HuH-7.5 (cell line): ENCODE results near the gene CITED2.

Experiments
- DNase-seq: peaks from one replicate; pipeline ENCODE4 v3.0.0; 2011; ENCODE audit warnings: low spot score

The CITED2 gene

DNA sequence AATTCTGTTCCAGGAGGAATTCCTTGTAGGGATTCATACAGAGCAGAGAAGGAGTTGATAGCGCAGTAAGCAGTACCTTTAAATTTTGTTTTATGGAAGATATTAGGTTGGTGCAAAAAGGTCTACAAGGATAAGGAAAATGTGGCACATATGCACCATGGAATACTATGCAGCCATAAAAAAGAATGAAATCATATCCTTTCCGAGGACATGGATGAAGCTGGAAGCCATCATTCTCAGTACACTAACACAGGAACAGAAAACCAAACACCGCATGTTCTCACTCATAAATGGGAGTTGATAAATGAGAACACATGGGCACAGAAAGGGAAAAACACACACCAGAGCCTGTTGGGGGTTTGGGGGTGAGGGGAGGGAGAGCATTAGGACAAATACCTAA is 45.2 kb downstream of the CITED2 start:
- DNase-seq = no peak

DNA sequence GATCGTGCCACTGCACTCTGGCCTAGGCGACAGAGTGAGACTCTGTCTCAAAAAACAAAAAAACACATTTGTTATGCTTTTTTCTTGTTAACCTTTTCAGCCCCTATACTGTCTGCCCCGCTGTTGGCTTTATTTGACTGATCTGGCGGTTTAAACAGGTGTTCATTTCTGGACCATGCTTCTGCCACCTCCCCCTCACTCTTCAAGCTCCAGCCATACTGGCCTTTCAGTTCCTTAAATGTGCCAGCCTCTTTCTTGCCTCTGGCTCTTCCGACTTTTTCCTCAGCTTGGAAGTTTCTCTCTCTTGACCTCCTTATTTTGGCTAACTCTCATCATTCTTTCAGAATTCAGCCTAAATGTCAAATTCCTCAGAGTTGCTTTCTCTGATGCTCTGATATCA is 47.4 kb downstream of the CITED2 start:
- no peak for DNase-seq

DNA sequence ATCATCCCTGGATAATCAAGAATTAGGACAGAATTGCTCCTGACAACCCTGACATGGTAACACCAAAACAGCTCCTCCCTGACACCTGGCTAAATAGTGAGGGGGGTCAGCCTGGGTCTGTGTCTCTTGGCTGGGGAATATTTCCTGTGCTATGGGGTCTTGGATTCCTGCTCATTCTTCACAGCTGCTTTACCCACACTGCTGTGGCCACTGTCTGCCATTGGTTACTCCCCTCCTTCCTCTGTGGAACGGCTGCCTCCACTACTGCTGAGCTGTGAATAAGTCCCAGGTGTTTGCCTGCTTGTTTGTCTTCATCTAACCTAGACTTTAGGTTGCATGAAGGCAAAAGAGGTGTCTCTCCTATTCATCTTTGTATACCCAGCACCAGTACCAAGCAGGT is 48.8 kb downstream of the CITED2 start:
- DNase-seq = no peak

DNA sequence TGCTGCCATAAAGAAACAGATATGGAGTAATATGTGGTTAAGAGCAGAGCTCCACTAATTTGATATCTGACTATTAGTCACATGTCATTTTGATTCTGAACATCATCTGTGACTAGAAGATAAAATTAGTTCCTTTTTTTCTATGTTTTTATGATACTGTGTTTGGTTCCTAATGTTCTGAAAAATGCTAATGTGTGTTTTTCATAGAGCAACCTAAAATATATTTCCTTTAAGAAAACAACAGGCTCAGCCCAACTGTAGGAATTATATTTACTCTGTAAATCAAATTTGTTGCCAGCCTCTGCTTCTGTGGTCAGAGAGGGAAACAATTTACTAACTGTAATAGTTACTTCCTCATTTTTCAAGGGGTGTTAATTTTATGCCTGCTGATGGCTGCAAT is 49.3 kb downstream of the CITED2 start:
- DNase-seq = no peak

DNA sequence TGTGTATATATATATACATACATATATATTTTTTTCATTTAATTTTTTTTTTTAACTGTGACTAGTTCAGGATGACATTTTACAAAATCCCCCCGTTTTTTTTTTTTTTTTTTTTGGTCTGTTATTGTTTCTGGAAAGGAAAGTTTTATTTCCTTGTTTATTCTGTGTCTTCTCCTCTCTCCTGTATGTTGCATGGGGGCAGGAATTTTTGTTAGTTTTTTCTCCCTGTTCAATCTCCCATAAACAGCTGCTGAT is 50.2 kb downstream of the CITED2 start:
- no peak for DNase-seq

DNA sequence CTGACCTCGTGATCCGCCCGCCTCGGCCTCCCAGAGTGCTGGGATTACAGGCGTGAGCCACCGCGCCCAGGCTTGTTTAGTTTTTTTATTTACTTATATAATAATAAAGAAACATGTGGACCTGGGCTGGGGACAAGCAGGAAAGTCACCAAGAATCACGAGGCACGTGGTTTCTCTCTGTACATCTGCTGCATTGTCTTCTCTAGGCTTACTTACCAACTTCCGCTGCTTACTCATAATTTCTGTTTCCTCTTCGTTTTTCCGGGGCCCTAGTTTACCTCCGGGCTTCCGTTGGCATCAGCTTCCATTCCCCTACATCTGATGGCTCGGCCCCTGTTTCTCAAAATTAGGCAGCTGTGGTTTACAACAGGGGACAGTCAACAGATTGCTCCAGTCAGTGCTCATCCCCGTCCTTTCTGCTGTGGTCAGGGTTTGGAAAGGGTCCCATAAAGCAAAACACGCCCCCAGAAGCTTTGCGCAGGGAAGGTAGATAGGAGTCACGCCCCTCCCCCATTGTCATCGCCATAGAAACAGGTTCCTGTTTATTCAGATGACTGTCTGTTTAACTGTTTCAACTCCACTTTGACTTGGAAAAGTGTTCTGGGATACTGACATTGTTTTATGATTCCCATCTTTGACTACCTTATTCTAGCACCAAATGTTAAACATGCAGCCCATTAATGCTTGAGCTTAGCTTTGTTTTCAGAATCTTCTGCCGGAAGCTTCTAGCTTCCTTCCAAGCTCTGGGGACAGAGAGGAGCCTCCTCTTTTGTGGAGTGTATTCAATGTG is 50.7 kb downstream of the CITED2 start:
- no peak for DNase-seq
